ENCODE data around the gene DNA2. TPM values are rescaled to one million over a fixed set of nuclear protein-coding genes. Genes with fewer than 3 reads are reported as not detected.

The DNA2 gene
- total and polyA plus RNA-seq, 2 of the 13 experiments (the other 11 are each of a cell fraction or from before 2014, with no cell fraction given), result 4.8 to 27.3 TPM

GRCh38 chr10:68406815-68407548 lies 64.8 kb downstream of the DNA2 start, which contains the start of gene RUFY2 (continued):
- TF ChIP-seq ZNF609 (CRISPR knock-in tag; IDR thresholded peaks at IDR 0.05; ENCODE audit: borderline replicate concordance), result peak; percentile 49; the same call in 1 of the 2 replicates
- TF ChIP-seq ZNF704 (CRISPR knock-in tag; IDR thresholded peaks at IDR 0.05; ENCODE audit: borderline replicate concordance), result peak; percentile 36; the same call in 1 of the 2 replicates
- TF ChIP-seq HMGXB4 (CRISPR knock-in tag; IDR thresholded peaks at IDR 0.05; ENCODE audit: borderline replicate concordance in 1 of 2, low read depth in 1 of 2), result peak; percentile 87
- peak; percentile 90 for TF ChIP-seq ZFY (CRISPR knock-in tag; IDR thresholded peaks at IDR 0.05)
- TF ChIP-seq ZBTB43 (CRISPR knock-in tag; conservative IDR thresholded peaks at IDR 0.05), result no peak
- TF ChIP-seq MTA1 (CRISPR knock-in tag; IDR thresholded peaks at IDR 0.05; ENCODE audit: borderline replicate concordance), result 0 out of 2 replicates have a peak, but pooled peaks have one; percentile 20
- no peak for TF ChIP-seq BCLAF1 (IDR thresholded peaks at IDR 0.05)
- peak; percentile 56 for TF ChIP-seq IKZF4 (CRISPR knock-in tag; IDR thresholded peaks at IDR 0.05; ENCODE audit: borderline replicate concordance, low read depth, not compliant biosample characterization)
- peak; percentile 81 for TF ChIP-seq UBTF (CRISPR knock-in tag; IDR thresholded peaks at IDR 0.05)
- TF ChIP-seq RFX1 (IDR thresholded peaks at IDR 0.05), result peak; percentile 88

All from HepG2 (cell line).